Epithelial cell of esophagus (primary cell): ENCODE data around the gene WASL.

Experiments
- DNase-seq: peaks from one replicate; pipeline ENCODE4 v3.0.0; 2010; ENCODE audit warnings: low read depth
- H3K4me3 ChIP-seq: 2 replicates; pipeline ENCODE4 v1.5.1; 2011; ENCODE audit warnings: mild to moderate bottlenecking, low read length, control low read depth
- TF ChIP-seq, protein P1 (sequence below): IDR thresholded peaks from 2 replicates; pipeline ENCODE4 v1.5.1; 2011; ENCODE audit warnings: low read depth, mild to moderate bottlenecking, low read length, control low read depth, inconsistent platforms; ENCODE audit not compliant: insufficient read depth; ENCODE audit errors: missing control alignments

Gene WASL

GRCh38 chr7:123770378-123770777 is 21.6 kb upstream of the WASL start:
- H3K4me3 ChIP-seq, result no peak overlapping the region
- DNase-seq, result peak; percentile 98
- TF ChIP-seq, protein P1, sequence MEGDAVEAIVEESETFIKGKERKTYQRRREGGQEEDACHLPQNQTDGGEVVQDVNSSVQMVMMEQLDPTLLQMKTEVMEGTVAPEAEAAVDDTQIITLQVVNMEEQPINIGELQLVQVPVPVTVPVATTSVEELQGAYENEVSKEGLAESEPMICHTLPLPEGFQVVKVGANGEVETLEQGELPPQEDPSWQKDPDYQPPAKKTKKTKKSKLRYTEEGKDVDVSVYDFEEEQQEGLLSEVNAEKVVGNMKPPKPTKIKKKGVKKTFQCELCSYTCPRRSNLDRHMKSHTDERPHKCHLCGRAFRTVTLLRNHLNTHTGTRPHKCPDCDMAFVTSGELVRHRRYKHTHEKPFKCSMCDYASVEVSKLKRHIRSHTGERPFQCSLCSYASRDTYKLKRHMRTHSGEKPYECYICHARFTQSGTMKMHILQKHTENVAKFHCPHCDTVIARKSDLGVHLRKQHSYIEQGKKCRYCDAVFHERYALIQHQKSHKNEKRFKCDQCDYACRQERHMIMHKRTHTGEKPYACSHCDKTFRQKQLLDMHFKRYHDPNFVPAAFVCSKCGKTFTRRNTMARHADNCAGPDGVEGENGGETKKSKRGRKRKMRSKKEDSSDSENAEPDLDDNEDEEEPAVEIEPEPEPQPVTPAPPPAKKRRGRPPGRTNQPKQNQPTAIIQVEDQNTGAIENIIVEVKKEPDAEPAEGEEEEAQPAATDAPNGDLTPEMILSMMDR, result no peak

- TF ChIP-seq, protein P1, result no peak
- no peak overlapping the region for H3K4me3 ChIP-seq
- peak; percentile 89 for DNase-seq
Measured at GRCh38 chr7:123769371-123769770, 20.6 kb upstream of the WASL start.

DNA sequence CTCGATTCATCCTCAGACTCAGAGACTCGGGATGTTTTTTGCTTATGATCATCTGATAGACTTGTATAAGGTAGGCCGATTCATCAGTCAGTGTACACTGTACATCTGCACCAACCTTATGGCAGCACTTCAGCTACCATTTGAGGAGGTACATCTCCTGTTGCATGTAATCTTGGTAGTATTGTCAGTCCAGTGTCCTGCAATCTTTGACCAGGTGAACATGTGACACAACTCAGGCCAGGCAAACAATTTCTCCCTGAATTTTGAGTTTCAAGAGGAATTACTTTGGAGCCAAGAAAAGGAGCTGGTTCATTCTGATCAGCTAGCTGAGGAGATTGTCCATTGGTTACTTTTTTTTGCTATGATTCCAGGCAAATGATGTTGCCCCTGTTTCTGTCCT is 19.7 kb upstream of the WASL start:
- no peak for DNase-seq
- TF ChIP-seq, protein P1, result no peak
- H3K4me3 ChIP-seq, result no peak overlapping the region

- no peak overlapping the region for H3K4me3 ChIP-seq
- no peak for DNase-seq
- TF ChIP-seq, protein P1, result no peak
Measured at GRCh38 chr7:123763191-123763661, 14.4 kb upstream of the WASL start.

DNA sequence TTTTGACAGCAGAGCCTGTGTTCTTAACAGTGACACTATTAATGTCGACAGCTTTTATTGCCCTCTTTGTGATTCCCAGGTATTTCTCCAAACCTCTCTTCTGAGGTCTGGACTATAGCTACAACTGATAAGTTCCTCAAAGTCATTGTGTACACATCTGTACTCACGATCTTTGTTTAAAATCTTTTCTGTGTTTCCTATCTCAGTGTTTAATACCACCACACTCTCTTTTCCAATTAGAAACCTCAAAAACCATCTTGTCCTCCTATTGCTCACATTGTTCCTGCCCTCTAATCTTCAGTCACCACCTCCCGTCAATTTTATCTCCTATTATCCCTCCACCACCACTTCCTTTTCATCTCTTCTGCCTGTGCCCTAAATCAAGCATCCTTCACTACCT is 12.9 kb upstream of the WASL start:
- TF ChIP-seq, protein P1, result no peak
- no peak for DNase-seq
- no peak overlapping the region for H3K4me3 ChIP-seq

- no peak overlapping the region for H3K4me3 ChIP-seq
- TF ChIP-seq, protein P1, result no peak
- peak; percentile 98 for DNase-seq
Measured at GRCh38 chr7:123757095-123757494, 8.3 kb upstream of the WASL start.

DNA sequence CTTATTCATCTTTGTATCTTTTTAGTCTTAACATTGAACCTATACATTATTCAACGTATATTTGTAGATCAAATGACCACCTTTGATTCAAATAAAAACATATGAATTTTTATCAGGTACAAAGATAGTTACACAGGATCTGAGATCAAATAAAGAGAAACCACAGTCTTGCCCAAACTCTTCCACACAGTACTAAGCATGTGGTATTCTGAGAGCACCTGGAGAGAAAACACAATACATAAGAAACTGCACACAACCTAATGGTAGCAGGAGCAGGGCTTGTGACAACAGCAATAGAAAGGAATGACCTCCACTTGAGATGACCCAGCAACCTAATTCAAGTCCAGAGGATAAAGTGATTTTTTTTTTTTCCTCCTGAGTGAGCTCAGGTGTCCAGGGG is 6.5 kb upstream of the WASL start:
- no peak overlapping the region for H3K4me3 ChIP-seq
- TF ChIP-seq, protein P1, result no peak
- no peak for DNase-seq
